RKO (cell line): ENCODE data around the gene PPME1.

Experiments
- DNase-seq: peaks from one replicate; pipeline ENCODE4 v3.0.0-alpha.2; 2016; ENCODE audit warnings: low spot score

The PPME1 gene

DNA sequence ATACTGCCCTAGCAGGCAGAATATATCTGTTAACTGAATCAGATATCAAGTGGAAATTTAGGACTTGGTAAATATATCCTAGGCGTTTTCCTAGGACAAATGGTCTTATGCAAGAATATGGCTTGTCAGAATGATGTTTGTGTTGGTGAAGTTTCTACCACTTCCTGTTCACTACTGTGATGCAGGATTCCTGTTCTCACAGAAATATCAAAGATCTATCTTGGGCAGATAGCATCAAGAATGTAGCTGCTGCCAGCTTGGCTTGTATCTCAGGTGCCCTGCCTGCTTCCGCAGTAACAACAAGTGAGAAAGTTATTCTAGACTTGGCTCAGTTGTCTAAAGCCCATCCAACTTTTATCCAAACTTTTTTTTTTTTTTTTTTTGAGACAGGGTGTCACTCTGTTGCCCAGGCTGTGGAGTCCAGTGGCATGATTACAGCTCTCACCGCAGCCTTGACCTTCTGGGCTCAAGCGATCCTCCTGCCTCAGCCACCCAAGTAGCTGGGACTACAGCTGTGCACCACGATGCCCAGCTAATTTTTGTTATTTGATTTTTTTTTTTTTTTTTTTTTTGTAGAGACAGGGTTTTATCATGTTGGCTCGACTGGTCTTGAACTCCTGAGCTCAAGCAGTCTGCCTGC is 61.3 kb downstream of the PPME1 start:
- DNase-seq, result no peak

GRCh38 chr11:74233683-74234082 is 62.6 kb downstream of the PPME1 start:
- DNase-seq, result no peak

- DNase-seq, result no peak
Measured at GRCh38 chr11:74235121-74235520, 64.0 kb downstream of the PPME1 start.

GRCh38 chr11:74237541-74237940 is 66.5 kb downstream of the PPME1 start:
- DNase-seq, result no peak

DNA sequence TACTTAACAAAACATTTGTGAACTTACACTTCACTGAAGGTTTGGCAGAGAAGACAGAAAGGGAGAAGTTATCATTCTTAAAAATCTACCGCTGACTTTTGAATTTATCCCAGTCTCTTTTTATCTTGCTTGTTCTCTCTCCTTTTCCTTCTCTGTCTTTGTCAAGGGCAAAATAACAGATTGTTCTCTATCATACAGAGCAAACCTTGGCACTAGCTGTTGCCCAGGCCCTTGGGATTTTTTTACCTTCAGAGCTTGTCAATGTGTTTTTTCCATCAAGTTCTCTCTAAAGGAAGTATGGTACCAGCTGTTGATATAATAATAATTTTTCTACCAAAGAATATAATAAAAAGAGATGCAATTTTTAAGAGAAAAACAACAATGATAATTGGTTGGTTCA is 67.2 kb downstream of the PPME1 start:
- no peak for DNase-seq

DNA sequence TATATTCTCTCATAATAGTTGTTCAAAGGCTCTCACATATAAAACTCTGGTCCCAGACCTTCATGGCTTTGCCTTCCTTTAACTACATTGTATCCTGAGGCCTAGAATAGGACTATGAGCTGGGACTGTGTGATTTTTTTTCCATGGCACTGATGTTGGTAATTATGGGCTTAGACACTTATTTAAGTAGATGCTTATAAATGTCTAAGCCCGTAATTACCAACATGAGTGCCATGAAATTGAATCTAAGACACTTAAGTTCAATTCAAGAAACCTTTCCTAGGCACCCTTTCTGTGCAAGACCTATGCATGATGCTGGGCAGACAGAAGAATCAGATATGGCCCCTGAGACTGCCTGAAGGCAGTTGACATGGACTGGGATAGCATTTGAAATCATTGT is 77.4 kb downstream of the PPME1 start:
- no peak for DNase-seq

GRCh38 chr11:74249496-74249895 is 78.4 kb downstream of the PPME1 start:
- no peak for DNase-seq

- DNase-seq, result no peak
Measured at GRCh38 chr11:74253361-74253760, 82.3 kb downstream of the PPME1 start.

DNA sequence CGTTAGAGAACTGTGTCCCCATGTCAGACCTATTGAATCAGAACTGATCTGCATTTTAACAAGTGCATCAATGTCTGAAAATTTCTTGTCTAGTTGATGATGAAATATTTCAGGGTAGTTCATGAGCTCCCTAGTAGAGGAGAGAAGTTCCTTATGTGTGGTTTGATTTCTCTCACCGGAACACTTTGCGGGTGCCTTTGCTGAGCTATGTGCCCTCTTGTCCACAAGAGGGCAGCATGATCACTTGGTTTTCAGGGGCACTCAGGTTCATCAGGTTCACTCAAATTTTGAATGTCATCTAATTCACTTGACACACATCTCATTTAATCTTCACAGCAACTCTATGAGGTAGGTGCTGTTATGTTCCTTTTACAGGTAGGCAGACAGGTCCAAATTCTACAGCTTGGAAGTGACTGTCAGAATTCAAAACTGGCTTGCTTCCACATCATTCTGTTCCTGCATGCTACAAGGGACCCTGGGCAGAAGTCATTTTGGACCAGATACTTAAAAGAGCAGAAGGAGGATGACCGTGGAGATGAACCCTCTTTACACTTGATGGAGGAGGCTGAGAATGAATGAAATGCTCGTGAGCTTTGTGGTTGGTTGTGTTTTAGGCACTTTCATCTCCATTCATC is 84.8 kb downstream of the PPME1 start:
- DNase-seq, result peak; percentile 59

GRCh38 chr11:74256378-74257133 is 85.5 kb downstream of the PPME1 start:
- DNase-seq, result no peak

GRCh38 chr11:74257959-74258553 is 87.0 kb downstream of the PPME1 start:
- no peak for DNase-seq

DNA sequence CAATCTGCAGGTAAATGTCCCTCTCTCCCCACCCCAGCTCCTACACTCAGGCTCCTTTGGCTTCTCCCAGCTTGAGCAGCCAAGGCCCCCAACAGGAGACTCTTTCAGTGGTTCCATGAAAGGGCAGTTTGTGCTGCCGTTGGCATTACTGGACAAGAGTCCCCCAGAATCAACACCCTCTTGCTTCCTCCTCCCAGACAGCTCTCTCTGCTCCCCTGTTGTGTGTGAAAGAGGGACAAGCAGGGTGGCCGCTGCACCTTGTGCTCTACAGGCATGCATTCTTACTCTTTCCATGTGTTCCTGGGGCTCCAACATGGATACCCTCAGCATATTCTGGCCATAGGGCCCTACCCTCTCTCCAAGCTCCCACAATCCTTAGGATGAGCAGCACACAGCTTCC is 91.6 kb downstream of the PPME1 start:
- DNase-seq, result no peak

GRCh38 chr11:74265256-74265655 is 94.2 kb downstream of the PPME1 start:
- DNase-seq, result no peak

GRCh38 chr11:74267014-74267413 is 95.9 kb downstream of the PPME1 start:
- DNase-seq, result no peak

DNA sequence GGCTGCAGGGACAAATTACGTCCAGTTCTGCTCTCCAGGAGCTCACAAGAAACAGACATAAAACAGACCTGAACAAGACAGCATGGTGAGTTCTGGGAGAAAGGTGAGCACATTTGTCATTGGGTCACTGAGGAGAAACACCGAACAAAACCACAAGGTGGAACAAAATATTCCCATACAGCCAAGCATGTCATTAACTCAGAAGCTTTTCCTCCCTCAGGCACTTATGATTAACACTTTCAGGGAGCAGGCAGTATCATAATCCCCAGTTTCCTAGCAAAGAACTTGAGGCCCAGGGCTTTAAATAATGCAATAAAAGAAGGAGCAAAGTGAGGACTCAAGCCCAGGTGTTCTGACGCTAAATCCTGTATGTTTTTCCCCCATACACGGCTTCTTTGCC is 97.4 kb downstream of the PPME1 start:
- DNase-seq, result no peak

DNA sequence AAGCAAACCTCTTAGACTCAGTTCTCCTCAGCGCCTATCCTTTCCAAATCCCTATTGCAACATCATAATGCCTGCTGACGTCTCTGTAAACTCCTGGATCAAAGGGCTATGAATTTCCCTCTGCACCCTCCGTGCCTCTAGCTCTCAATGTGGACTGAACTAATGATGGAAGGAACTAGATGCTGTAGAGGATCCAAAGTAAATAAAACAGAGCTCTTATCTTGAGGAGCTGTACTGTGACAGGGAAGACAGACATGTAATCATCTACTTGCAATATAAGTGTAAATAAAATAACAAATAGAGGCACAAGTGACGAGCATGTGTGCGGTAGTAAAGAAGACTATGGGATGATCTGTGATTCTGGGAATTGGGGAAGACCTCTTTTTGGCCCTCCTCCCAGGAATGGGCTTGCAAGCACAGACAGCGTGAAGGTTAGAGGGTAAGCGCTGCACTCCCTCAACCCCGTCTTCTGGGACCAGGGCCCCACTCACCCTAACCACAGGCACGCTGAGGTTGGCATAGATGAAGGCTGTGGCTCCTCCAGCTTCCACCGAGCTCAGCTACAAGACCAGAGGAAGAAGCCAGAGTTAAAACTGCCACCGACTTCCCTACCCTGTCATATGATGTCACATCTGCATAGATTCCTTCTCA is 98.2 kb downstream of the PPME1 start:
- DNase-seq, result no peak

DNA sequence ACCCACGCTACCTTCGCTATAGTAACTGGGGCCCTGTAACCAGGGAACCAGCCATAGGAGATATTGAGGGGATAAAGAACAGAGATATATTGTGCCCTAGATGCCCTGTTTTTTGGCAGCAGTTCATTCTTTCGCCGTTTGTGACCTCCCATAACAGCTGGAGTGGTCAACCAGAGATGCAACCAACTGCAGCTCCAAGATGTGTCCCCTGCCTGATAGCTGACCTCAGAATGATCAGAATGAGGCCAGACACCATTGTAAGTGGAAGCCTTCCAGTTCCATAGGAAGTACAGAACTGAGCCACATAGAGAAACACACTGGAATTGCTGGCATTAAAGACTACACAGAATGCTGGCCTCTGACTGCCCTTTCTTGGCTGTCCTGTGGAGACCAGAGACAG is 101.2 kb downstream of the PPME1 start:
- no peak for DNase-seq

GRCh38 chr11:74276581-74276980 is 105.5 kb downstream of the PPME1 start:
- DNase-seq, result no peak

- DNase-seq, result no peak
Measured at GRCh38 chr11:74278103-74278502, 107.0 kb downstream of the PPME1 start.

- DNase-seq, result peak; percentile 16
Measured at GRCh38 chr11:74278721-74279161, 107.7 kb downstream of the PPME1 start.

GRCh38 chr11:74279256-74279655 is 108.2 kb downstream of the PPME1 start:
- no peak for DNase-seq

DNA sequence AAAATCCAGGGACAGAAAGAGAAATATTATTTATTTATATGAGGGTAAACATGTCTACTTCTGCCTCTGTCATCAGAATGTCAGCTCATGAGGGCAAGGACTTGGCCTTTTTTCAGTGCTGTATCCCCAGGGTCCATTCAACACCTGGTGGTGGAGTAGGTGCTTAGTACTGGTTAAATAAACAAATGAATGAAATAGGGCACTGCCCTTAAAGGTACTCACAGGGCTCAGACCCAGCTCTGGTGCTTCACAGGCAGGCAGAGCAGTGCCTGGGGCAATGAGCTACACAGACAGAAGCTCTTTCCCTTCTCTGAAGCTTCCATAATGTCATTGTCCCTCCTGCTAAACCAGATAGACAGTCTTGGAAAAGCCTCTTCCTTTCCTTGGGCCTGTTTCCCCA is 109.4 kb downstream of the PPME1 start:
- DNase-seq, result no peak
